Measurements from ENCODE around the gene ELAPOR1. TPM values are rescaled to one million over a fixed set of nuclear protein-coding genes. Genes with fewer than 3 reads are reported as not detected.
A peak's percentile ranks its signal among the peaks of the same experiment; 100 is the strongest.

The ELAPOR1 gene
- total RNA-seq, 1 donor from 2014 or later = 0.08 TPM

DNA sequence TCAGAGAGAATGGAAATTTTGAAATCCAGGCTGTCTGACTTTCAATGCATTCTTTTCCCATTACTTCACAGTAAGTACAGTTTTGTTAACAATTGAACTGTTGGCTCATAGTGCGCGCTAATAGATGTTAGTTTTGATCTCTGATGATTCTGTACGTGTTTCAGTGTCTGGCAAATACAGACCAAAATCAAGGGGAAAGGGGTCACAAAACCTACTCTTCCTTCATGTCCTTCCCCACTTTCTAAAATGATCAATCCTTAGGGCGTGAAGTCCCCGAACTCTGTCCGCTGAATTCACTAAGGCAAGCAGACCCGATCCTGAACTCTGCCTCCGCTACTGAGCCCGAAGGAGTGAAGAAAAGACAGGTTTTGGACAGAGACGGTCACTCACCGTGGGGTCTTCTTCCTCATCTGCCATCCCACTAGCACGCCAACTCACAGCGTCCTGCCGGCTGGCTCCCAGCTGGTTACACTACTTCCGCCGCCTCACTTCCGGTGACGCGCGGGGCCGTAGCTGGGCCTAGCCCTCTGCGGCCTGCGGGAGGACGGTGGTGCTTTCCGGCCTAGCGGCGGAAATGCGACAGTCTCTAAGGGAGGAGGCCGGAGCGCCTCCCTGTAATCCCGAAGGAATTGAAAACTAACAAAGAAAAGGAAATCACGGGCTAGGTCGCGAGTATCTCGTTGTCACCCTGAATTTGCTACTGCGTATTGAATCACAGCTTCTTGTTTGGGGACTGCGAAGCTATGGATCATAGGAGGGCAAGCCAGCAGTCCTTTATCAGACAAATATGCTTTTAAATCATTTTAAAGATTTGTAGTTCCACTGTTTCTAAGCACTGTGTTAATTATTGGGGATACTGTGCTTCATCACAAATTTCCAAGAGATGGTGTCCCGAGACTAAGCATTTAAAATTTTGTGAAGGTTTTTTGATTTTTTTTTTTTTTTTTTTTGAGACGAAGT, 38.1 kb upstream of the ELAPOR1 start, which contains the start of gene TAF13:
Gene TAF13 (minus strand): TSS at position 473 of the 960 bp plus-strand sequence. CDS start 56 bp downstream, at position 417.
- H3K27me3 ChIP-seq (ENCODE audit: control insufficient read depth, insufficient read depth, low read length) = no peaks in the 10 kb centered on the region
- DNase-seq (ENCODE audit: low read depth) = peak; percentile 70
- H3K36me3 ChIP-seq (ENCODE audit: control insufficient read depth, insufficient read depth, low read length) = no peaks in the 10 kb centered on the region
- peak within 1 kb of the TSS; percentile 91 for H3K4me3 ChIP-seq (ENCODE audit: low read depth, low read length)
- TF ChIP-seq, protein P1, sequence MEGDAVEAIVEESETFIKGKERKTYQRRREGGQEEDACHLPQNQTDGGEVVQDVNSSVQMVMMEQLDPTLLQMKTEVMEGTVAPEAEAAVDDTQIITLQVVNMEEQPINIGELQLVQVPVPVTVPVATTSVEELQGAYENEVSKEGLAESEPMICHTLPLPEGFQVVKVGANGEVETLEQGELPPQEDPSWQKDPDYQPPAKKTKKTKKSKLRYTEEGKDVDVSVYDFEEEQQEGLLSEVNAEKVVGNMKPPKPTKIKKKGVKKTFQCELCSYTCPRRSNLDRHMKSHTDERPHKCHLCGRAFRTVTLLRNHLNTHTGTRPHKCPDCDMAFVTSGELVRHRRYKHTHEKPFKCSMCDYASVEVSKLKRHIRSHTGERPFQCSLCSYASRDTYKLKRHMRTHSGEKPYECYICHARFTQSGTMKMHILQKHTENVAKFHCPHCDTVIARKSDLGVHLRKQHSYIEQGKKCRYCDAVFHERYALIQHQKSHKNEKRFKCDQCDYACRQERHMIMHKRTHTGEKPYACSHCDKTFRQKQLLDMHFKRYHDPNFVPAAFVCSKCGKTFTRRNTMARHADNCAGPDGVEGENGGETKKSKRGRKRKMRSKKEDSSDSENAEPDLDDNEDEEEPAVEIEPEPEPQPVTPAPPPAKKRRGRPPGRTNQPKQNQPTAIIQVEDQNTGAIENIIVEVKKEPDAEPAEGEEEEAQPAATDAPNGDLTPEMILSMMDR (IDR thresholded peaks at IDR 0.05; ENCODE audit: insufficient read depth, low read length, poor library complexity, severe bottlenecking) = no peak

DNA sequence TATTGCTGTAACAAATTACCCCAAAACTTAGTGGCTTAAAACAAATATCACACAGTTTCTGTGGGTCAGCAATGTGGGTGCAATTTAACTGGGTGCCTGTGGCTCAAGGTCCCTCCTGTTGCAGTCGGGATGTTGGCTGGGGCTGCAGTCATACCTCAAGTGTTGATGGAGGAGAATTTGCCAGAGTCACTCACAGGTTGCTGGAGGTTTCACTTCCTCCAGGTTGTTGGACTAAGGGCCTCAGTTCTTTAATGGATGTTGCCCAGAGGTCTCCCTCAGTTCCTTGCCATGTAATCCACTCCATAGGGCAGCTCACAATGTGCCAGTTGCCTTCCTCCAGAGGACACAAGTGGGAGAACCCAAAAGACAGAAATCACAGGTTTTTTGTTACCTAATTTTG, 35.6 kb upstream of the ELAPOR1 start:
- TF ChIP-seq, protein P1 (IDR thresholded peaks at IDR 0.05; ENCODE audit: insufficient read depth, low read length, poor library complexity, severe bottlenecking) = no peak
- Histone ChIP-seq H3K36me3 (ENCODE audit: control insufficient read depth, insufficient read depth, low read length) (no peaks in the 10 kb centered on the region), H3K4me3 (ENCODE audit: low read depth, low read length) (no peak overlapping the region), H3K27me3 (ENCODE audit: control insufficient read depth, insufficient read depth, low read length) (no peaks in the 10 kb centered on the region)
- no peak for DNase-seq (ENCODE audit: low read depth)

DNA sequence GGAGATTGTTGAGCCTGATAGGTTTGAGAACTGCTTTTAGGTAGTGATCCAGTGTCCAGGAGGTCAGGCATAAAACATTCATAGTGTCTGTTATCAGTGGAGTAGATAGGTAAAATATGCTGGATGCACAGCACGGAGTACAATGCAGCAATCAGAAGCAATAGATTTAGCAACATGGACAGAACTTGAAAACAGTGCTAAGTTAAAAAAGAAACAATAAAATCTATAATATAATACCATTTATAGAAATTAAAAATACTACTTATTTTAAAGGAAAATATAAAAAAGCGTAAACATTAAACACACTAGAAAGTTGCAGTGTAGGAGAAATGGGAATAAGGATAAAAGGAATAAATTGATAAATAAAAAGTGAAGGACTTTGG, 34.7 kb upstream of the ELAPOR1 start:
- no peak for DNase-seq (ENCODE audit: low read depth)
- Histone ChIP-seq H3K27me3 (ENCODE audit: control insufficient read depth, insufficient read depth, low read length) (no peaks in the 10 kb centered on the region), H3K36me3 (ENCODE audit: control insufficient read depth, insufficient read depth, low read length) (no peaks in the 10 kb centered on the region), H3K4me3 (ENCODE audit: low read depth, low read length) (no peak overlapping the region)
- TF ChIP-seq, protein P1 (IDR thresholded peaks at IDR 0.05; ENCODE audit: insufficient read depth, low read length, poor library complexity, severe bottlenecking) = no peak

DNA sequence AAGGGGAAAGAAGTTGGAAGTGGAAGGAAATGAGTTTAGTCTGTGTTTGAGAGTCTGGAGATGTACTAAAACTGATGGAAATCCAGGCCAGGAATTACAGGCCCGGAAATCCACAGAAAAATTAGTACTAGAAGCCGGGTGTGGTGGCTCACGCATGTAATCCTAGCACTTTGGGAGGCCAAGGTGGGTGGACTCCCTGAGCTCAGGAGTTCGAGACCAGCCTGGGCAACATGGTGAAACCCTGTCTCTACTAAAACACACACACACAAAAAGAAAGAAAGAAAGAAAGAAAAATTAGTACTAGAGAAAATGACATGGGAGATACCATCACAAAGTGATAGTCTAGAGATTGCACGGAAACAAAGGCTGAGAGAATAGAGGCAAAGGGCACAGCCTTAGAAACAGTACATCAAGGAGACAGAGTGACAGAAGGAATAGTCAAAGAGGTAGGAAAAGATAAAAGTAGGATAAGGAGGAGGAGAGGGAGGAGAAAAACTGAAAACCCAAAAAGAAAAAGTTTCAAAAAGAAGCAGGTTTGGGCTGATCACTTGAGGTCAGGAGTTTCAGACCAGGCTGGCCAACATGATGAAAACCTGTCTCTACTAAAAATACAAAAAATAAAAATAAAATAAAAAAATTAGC, 33.4 kb upstream of the ELAPOR1 start:
- no peak for DNase-seq (ENCODE audit: low read depth)
- no peaks in the 10 kb centered on the region for H3K27me3 ChIP-seq (ENCODE audit: control insufficient read depth, insufficient read depth, low read length)
- H3K36me3 ChIP-seq (ENCODE audit: control insufficient read depth, insufficient read depth, low read length) = no peaks in the 10 kb centered on the region
- TF ChIP-seq, protein P1 (IDR thresholded peaks at IDR 0.05; ENCODE audit: insufficient read depth, low read length, poor library complexity, severe bottlenecking) = no peak
- no peak overlapping the region for H3K4me3 ChIP-seq (ENCODE audit: low read depth, low read length)

DNA sequence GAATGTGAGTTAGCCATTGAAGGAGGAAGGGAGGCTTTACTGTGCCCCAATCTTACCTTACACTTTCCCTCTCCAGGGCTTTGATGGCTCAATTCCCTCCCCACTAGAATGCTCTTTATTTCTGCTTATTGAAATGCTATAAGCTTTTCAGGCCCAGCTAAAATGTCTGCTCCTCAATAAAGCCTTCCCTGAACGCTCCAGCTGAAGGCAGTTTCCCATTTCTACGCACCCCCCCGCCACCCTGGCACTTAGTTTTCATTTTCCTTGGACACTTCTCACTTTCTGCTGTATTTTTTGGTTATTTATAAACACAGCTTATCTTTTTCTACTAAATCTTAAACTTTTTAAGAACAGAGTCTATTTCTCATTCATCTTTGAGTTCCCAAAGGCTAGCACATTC, 30.4 kb upstream of the ELAPOR1 start:
- no peaks in the 10 kb centered on the region for H3K27me3 ChIP-seq (ENCODE audit: control insufficient read depth, insufficient read depth, low read length)
- no peaks in the 10 kb centered on the region for H3K36me3 ChIP-seq (ENCODE audit: control insufficient read depth, insufficient read depth, low read length)
- no peak overlapping the region for H3K4me3 ChIP-seq (ENCODE audit: low read depth, low read length)
- TF ChIP-seq, protein P1 (IDR thresholded peaks at IDR 0.05; ENCODE audit: insufficient read depth, low read length, poor library complexity, severe bottlenecking) = no peak
- DNase-seq (ENCODE audit: low read depth) = no peak

Data from kidney epithelial cell (primary cell).